ENCODE results near the gene RAB11FIP3.
A peak's percentile ranks its signal among the peaks of the same experiment; 100 is the strongest.

The RAB11FIP3 gene

GRCh38 chr16:560204-560700 is 134.8 kb downstream of the RAB11FIP3 start, which contains the start of gene PRR35:
TSS of gene PRR35 (plus strand) at chr16:560394. CDS start at chr16:563295, 2,901 bp downstream.
- FAIRE-seq: no peak
- DNase-seq (ENCODE audit: insufficient read length, low spot score): no peak

- no peak for FAIRE-seq
- no peak for DNase-seq (ENCODE audit: insufficient read length, low spot score)
Measured at GRCh38 chr16:560701-561412, 135.4 kb downstream of the RAB11FIP3 start.

GRCh38 chr16:561413-561794 is 136.0 kb downstream of the RAB11FIP3 start:
- no peak for DNase-seq (ENCODE audit: insufficient read length, low spot score)
- no peak for FAIRE-seq

- peak; percentile 86 for FAIRE-seq
- no peak for DNase-seq (ENCODE audit: insufficient read length, low spot score)
Measured at GRCh38 chr16:561957-562938, 136.8 kb downstream of the RAB11FIP3 start.

GRCh38 chr16:563072-563644 is 137.7 kb downstream of the RAB11FIP3 start:
- no peak for DNase-seq (ENCODE audit: insufficient read length, low spot score)
- FAIRE-seq: no peak

GRCh38 chr16:564690-565418 is 139.4 kb downstream of the RAB11FIP3 start:
- FAIRE-seq (no peak), DNase-seq (ENCODE audit: insufficient read length, low spot score) (no peak)

- peak; percentile 53 for DNase-seq (ENCODE audit: insufficient read length, low spot score)
- no peak for FAIRE-seq
Measured at GRCh38 chr16:565419-566330, 140.2 kb downstream of the RAB11FIP3 start.

- DNase-seq (ENCODE audit: insufficient read length, low spot score) (peak; percentile 41), FAIRE-seq (no peak)
Measured at GRCh38 chr16:566475-567372, 141.3 kb downstream of the RAB11FIP3 start, which contains the start of gene NHLRC4. TSS of gene NHLRC4 (plus strand) at chr16:567005. CDS start at chr16:568048, 1,043 bp downstream.

- FAIRE-seq (no peak), DNase-seq (ENCODE audit: insufficient read length, low spot score) (no peak)
Measured at GRCh38 chr16:567373-568256, 142.2 kb downstream of the RAB11FIP3 start.

- no peak for DNase-seq (ENCODE audit: insufficient read length, low spot score)
- FAIRE-seq: no peak
Measured at GRCh38 chr16:568401-569258, 143.2 kb downstream of the RAB11FIP3 start.

GRCh38 chr16:569445-570254 is 144.2 kb downstream of the RAB11FIP3 start, which contains the start of gene PIGQ:
TSS of gene PIGQ (plus strand) at chr16:569968. CDS start at chr16:574075, 4,107 bp downstream.
- DNase-seq (ENCODE audit: insufficient read length, low spot score) (peak; percentile 79), FAIRE-seq (no peak)
